ENCODE data around the gene FBXO27.

- TF ChIP-seq CTCF (conservative IDR thresholded peaks at IDR 0.05; ENCODE audit: low read length) (no peak), EZH2phosphoT487 (IDR thresholded peaks at IDR 0.05; ENCODE audit: borderline replicate concordance) (no peak)
Measured at GRCh38 chr19:39070888-39071287, 38.5 kb upstream of the FBXO27 start.

All from Loucy (cell line).